ENCODE data around the gene MAP4K4.
A peak's percentile ranks its signal among the peaks of the same experiment; 100 is the strongest.

Gene MAP4K4

DNA sequence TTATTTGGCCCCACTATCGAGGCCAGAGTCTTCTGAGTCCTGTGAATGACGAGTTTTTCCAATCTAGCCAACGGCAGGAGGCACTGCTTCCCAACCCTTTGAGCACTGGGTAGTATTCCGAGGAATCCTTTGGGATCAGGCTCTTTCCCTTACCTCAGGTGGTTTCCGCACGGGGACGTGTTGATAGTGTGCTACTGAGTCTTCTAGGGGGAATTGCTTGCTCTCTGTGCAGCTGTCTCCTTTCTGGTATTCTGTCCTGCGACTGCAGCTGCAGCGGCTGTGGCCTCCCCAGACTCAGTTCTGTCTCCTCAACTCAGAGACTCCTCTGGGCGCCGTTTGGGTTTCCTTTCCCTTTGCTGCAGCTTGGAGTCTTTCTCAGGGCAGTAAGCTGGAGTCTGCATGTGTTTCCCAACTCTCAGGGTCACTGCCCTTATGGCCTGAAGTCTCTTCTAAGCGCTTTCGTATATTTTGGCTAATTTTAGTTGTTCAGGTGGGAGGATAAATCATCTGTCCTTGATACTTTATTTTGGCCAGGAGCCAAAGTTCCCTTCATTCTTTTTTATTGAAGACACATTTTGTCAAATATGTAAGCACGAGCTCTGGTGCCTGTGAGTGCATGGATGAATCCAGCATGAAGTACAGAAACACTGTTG lies 118.4 kb downstream of the MAP4K4 start:
- no peak for DNase-seq (ENCODE audit: low spot score)

DNA sequence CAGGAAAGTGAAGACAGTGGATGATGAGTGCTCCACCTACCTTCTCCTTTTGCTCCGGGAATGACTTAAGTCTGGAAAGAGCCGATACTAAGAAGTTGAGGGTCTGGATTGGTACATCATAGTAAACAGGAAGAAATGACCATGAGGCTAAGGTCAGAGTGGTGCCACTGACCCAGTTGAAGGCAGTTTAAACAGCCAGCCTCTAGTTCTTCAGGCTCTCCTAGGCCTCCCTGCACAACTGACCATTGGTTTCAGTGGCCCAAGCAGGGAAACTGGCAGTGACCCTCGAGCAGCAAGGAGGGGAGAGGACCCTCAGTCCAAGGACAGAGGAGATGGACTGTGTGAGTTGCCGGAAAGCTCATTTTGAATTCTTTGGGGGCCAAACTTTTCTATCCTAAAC lies 119.1 kb downstream of the MAP4K4 start:
- DNase-seq (ENCODE audit: low spot score), result no peak

DNA sequence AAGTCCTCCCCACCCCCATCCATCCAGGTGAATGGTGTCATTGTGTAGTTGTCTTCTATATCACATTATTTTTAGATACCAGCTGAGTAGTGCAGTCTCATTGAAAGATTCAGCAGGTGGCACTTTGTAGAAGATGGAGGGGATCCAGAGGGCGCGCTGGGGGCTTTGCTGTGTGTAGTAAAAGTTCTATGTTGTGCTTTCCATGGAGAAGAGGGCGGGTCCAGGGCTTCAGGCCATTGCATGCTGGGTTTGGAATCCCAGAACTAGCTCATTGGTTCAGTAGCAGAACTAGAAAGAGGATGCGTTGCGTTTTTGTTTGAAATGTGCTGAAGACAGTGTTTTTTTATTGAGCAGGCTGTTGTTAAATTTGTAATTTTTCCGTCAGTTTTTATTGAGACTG lies 120.0 kb downstream of the MAP4K4 start:
- DNase-seq (ENCODE audit: low spot score), result no peak

DNA sequence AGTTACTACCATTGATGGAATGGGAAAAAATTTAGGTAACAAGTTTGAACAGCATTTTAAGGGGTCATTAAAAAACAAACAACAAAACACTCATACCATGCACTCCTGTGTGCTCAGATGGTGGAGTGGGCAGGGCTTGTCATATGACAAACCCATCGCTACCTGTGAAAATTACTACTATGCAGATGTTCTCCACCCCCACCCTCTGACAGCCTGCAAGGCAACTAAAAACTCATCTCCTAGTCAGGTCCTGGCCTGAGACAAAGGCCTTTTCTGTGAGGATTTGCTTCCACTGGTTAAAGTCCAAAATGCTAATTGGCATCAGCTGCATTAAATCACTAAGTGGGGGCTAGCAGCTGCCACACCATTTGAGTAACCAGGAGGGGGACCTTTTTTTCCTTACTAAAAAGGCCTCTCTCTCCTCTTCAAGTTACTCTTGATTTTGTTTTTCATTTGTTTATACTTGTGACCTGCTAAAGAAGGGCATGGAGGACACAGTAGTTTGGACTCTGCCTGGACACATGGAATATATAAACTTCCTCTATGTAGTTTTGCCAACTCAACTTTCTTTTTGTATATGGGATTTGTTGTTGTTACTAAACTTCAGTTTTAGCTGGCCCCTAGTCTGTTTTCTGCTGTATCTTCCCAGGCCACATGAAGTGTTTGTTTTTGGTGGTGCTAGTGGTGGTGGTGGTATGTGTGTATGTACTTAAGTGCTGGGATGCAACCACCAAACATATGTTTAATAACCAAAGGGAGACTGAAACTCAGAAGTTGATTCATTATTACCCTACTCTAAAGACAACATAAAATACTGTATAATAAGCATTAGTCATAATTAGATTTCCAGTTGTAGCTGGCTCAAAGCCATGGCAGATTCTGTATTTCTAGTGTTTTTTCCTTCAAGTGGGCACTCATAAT lies 121.3 kb downstream of the MAP4K4 start:
- no peak for DNase-seq (ENCODE audit: low spot score)

DNA sequence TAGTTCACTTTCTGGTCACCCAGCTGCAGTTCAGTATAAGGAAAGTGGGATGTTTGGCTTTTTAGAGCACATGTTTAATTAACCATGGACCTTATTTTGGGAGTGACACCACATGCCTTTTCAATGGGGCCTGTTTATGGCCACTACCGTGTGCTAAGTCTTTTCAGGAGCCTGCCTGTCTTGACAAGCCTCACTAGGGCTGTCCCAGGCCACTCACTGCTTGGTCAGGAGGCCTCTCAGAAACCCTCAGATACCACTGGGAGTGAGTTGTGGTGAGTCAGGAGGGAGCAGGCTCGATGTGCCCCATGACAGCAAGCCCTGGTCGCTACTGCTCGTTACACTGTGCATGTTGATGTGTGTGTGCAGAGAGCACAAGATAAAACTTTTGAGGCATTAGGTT lies 123.0 kb downstream of the MAP4K4 start:
- peak; percentile 24 for DNase-seq (ENCODE audit: low spot score)

DNA sequence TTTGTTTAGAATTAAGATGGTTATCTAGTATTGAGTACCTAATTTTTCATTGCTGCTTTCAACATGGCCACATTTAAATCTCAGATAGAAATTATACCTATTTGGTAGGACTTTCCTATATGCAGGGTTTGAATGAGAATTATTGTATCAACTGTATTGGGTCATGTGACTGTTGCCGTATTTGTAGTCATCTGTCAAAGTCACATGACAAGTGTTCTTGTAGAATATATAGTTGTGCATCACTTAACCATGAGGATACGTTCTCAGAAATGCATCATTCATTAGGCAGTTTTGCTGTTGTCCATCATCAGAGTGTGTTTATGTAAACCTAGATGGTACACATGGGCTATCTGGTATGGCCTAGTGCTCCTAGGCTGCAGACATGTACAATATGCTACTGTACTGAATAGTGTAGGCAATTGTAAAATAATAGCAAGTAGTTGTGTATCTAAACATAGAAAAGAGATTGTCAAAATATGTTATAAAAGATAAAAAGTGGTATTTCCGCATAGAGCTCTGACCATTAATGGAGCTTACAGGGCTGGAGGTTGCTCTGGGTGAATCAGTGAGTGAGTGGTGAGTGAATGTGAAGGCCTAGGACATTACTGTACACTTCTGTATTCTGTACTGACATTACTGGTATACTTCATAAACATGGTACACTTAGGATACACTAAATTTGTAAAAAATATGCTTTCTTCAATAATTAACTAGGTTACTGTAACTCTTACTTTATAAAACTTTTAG lies 123.7 kb downstream of the MAP4K4 start:
- DNase-seq (ENCODE audit: low spot score), result no peak

DNA sequence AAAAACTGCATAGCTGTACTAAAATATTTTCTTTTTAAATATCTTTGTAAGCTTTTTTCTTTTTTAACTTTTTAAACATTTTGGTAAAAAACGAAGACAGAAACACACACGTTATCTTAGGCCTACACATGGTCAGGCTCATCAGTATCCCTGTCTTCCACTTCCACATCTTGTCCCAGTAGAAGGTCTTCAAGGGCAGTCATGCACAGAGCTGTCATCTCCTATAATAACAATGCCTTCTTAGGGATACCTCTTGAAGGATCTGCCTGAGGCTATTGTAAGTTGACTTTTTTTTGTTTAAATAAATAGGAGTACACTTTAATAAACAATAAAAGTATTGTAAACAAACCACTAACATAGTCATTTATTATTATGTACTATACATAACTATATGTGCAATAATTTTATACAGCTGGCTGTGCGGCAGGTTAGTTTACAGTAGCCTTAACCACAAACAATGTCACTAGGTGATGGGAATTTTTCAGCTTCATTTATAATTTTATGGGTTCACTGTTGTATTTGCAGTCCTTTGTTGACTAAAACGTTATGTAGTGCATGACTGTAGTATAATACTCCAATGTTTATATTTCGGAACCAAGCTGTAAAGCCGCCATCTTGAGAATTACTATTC lies 124.4 kb downstream of the MAP4K4 start:
- DNase-seq (ENCODE audit: low spot score), result no peak

DNA sequence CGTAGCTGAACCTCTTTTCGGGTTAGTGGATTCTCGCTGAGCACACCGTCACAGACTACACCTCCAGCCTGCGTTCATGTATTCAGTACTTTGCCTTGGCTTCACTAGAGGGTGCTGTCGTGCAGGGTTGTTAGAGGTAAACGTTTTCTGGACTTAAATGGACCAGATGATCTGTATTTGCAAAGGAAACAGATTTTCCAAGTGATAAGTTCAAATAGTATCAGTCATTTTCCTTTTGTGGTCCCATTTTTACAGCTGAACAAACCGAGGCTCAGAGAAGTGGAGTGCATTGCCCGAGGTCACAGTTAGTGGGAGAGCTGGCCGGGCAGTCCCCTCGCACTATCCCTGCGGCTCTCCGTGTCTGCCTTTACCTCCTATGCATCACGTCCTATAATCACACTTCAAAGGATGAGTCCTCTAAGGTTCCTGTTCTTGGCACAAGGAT lies 125.9 kb downstream of the MAP4K4 start:
- peak; percentile 73 for DNase-seq (ENCODE audit: low spot score)

DNA sequence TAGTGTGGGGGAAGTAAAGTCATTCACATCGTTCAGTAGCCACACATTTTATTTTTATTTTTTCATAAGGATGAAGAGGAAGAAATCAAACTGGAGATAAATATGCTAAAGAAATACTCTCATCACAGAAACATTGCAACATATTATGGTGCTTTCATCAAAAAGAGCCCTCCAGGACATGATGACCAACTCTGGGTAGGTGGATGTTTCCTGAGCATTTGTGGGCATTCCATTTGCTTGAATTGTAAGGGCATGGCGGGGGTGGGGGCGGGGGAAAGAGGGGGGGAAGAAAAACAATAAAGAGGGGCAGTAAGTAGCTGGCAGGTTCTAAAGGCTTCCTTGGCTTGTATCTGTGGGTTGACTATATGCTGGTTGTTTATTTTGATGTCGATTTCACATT lies 126.4 kb downstream of the MAP4K4 start:
- DNase-seq (ENCODE audit: low spot score), result no peak

DNA sequence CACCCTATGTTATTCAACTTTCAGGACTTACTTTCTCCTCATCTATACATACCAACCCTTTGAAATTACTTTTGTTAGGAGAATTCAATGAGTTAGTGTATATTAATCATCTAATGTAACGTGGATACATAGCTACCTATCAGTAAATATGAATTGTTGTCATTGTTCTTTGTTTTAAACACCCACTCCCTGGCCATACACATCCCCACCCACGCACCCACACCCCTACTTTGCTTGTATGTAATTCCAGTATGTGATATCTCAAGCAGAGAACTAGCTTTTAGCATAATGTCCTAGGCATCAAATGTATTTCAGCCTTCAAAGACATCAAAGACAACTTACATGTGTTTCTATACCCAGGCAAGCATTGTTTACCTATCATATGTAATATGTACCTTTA lies 129.2 kb downstream of the MAP4K4 start:
- DNase-seq (ENCODE audit: low spot score), result no peak

DNA sequence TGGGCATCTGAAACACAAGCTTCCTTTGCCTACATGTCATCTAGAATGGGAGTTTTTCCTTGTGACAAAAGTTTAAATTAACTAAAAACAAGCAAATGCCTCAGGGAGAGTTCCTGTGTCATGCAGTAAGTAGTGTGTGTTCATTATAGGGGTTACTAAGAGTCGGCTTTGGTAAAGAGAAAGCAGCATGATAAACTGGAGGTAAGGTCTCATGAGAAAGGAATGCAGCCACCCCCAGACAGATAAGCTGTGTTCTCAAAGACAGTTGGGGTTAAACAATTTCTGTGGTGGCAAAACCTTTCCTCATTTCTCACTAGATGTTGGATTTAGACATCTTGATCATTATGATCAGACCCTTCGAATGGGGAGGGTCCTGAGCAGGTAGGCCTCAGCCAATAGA lies 129.7 kb downstream of the MAP4K4 start:
- DNase-seq (ENCODE audit: low spot score), result no peak

DNA sequence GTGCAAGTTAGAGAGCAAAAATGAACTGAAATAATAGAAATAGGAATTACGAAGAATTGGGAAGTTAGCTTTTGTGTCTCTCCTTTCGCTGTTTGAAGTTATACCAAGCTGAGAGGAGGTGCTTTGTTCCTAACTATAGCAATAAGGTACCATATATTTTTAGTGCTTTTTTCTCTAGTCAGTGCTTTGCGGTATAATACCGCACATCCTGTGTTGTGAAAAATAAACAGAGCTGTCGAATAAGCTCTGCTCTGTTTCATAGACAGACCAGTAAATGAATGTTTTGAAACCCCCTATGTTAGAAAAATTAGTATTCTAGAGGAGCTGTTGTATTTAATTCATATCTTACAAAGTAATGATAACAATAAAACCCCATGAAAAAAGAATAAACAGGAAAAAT lies 130.8 kb downstream of the MAP4K4 start:
- DNase-seq (ENCODE audit: low spot score), result no peak

DNA sequence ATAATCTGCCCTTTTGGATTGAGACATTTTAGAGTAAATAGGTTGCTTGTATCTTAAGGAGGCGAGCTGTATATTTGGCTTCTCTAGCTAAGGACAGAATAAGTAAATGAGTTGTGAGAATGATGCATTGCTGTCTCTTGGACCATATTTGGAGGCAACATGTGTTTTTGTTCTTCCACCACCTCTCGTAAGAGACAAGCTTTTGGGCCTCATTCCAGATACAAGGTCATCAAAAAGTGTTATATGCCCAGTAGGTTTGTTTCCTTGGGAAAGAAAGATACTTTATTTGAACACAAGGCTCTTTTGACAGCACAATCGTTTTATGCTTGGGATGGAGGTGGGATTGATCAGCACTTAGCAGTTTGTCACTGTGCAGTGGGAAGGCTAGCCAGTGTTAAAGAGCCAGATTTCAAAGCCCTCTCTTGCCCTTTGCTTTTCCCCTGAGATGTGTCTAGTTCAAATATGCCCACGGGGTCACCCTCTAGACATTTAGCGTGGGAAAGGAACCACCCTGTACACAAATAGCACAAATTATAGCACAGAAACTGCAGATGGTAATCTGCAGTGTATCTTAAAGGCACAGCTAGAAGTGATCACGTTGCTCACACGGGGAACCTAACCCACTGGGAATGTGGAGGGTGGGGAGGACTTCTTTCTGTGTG lies 131.3 kb downstream of the MAP4K4 start:
- DNase-seq (ENCODE audit: low spot score), result no peak

DNA sequence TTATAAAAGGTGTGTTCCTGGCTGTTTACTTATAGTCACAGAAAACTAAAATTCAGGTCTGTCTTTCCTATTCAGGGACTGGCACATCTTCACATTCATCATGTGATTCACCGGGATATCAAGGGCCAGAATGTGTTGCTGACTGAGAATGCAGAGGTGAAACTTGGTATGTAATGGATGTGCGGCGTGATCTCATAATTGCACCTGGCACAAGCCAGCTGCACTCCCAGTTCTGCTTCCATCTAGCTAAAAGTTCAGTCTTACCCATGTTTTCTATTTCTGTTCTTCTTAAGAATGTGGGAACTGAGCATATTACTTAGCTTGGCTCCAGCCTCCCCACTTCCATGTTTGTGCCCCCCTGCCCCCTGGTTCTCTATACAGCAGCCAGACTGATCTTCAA lies 131.9 kb downstream of the MAP4K4 start:
- DNase-seq (ENCODE audit: low spot score), result no peak

DNA sequence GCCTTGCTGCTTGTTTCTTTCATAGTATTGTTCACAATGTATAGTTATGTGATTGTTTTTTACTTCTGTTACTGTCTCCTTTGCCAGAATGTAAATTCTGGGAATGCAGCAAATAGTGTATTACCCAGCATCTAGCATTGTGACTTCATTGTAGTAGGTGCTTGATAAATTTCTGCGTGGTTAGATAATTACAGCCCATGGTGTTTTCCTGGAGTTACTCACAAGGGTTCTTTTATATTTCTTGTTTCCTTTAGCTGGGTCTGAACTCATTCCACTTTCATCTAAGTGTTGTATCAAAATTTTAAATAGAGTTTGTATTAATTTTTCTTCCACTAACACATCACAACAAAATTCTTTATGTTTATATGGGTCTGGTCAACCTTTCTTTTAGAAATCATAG lies 132.6 kb downstream of the MAP4K4 start:
- DNase-seq (ENCODE audit: low spot score), result no peak

DNA sequence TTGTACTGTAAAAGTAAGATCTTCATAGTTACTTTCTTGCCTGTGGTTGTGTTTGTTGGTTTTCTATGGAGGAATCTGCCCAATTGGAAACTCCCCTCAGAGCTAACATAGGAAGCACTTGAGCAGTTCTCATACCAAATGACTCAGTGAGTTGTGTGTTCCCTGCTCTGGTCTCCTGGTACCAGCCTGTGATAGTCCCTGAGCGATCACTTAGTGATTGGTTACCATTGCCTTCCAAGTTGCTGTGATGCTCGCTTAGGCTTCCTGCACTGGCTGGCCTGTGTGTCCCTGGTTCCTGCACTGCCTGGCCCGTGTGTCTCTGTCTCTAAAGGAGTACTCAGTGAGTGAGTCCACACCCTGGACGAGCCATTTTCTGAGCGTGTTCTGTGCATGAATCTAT lies 133.0 kb downstream of the MAP4K4 start:
- no peak for DNase-seq (ENCODE audit: low spot score)

DNA sequence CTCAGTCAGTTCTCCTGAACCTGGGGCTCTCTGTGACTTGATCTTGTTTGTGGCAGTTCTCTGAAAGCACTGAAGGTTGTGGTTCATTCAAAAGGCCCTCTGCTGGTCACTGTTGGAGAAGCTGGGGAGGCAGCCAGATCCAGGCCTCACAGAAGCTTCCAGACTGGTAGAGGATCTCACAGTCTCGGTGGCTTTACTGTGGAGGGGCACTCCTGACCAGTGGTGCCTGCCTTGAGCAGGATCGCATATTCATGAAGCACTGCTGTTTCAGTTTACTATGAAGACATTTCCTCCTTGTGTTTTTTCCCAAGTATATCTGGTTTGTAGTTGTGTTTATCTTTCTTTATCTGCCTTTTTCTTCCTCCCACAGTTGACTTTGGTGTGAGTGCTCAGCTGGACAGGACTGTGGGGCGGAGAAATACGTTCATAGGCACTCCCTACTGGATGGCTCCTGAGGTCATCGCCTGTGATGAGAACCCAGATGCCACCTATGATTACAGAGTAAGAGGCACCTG lies 133.9 kb downstream of the MAP4K4 start:
- DNase-seq (ENCODE audit: low spot score), result peak; percentile 72

DNA sequence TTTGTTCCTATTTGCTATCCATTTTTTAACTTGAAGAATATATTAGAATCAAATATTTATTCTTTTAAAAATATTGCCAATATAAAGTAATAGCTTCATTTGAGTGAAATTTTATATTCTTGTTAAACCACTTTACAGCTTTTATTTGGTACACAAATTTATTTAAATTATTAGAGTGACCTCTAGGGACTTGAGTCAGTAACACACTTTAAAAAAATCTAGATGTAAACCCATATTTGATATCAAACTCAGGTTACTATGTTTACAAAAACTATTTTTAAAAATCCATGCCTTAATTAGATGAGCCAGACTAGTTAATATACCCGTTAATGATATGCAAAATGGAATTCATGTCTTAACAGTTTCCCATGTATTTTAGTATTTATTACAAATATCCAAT lies 134.6 kb downstream of the MAP4K4 start:
- DNase-seq (ENCODE audit: low spot score), result peak; percentile 21

DNA sequence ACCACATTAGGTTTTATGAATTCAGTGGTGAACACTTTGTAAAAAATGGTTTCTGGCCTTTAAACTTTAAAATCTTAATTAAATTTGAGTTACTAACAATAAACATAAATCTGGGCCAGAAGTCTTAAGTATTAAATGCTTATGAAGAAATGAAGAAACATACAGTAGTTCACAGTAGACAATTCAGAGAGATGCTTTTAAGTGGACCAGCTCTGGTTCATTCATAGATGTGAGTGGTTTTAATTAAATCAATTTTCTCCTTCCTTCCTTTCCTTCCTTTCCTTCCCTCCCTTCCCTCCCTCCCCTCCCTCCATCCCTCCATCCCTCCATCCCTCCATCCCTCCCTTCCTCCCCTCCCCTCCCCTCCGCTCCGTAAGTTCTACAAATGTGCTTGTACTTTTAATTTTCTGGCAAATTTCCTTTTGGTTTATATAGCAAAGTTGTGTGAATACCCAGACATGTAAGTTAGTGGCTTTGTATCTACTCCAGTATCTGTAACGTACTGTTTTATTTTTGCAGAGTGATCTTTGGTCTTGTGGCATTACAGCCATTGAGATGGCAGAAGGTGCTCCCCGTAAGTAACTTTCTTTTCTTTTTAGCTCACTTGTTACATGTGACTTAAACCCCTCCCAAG lies 136.5 kb downstream of the MAP4K4 start:
- DNase-seq (ENCODE audit: low spot score), result no peak

DNA sequence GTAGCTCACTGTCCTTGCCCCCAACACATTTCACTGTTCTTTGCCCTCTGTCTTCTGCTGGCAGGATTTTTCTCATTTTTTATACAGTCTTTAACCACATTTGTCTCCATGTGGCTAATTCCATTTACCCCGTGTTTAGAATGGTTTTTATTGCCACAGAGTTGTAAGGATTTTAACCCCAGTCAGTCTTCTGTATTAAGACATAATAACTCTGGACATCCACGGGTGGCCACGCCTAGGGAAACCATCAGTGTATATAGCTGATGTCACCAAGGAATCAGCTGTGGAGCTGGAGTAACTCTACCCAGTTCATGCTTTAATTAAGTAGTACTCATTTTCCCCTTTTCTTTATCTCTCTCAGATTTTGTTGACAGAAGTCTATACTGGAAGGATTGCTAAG lies 139.8 kb downstream of the MAP4K4 start:
- DNase-seq (ENCODE audit: low spot score), result no peak

DNA sequence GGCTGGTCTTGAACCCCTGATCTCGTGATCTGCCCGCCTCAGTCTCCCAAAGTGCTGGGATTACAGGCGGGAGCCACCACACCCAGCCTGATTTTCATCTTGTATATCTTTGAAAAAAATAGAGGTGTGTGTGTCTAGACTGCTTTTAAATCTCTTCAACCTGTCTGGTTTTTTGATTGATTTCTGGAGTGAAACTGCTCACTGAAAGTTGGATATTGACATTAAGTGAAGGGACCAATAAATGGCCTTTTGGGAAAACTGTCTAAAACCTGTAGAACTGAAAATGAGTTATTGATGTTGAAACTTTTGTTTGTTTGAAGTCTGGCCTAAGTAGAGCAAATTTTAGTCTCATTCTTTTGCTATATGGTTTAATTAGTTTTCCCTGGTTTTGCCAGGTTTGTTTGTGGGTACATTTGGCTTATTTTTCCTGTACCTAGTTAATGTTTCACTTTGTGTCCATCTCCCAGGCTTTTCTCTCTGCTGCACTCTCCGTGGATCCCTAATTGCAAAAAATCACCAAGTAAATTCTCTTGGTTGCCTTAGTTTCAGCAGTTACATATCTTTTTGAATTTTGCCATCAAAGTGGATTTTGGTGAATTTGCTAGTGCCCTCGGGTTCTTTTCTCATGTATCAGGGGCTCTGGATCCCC lies 144.3 kb downstream of the MAP4K4 start:
- DNase-seq (ENCODE audit: low spot score), result no peak

All from hematopoietic multipotent progenitor cell treated with erythropoietin and hydrocortisone succinate and interleukin-3 and kit ligand, for 17 days (in vitro differentiated cells).